GM12864 (cell line): ENCODE results near the gene GPR25.

ENCODE experiments used
- DNase-seq: peaks from one replicate; pipeline ENCODE4 v3.0.0-alpha.2; 2011; ENCODE audit warnings: low read depth
- H3K4me3 ChIP-seq: 2 replicates; pipeline ENCODE4 v1.5.1; 2011; ENCODE audit warnings: mild to moderate bottlenecking, low read depth, low read length, control low read depth
- CTCF ChIP-seq: IDR thresholded peaks from 2 replicates; pipeline ENCODE4 v1.5.1; 2011; ENCODE audit warnings: low read depth, mild to moderate bottlenecking, moderate library complexity, low read length, control low read depth, inconsistent platforms; ENCODE audit errors: missing control alignments

The GPR25 gene

GRCh38 chr1:200845360-200845759 is 27.4 kb upstream of the GPR25 start:
- no peak for TF ChIP-seq CTCF
- H3K4me3 ChIP-seq = no peak overlapping the region
- no peak for DNase-seq

GRCh38 chr1:200846398-200846797 is 26.4 kb upstream of the GPR25 start:
- no peak for TF ChIP-seq CTCF
- no peak overlapping the region for H3K4me3 ChIP-seq
- DNase-seq = no peak

- no peak for DNase-seq
- no peak for TF ChIP-seq CTCF
- H3K4me3 ChIP-seq = no peak overlapping the region
Observed at GRCh38 chr1:200849430-200849829, 23.4 kb upstream of the GPR25 start.

GRCh38 chr1:200850554-200850953 is 22.2 kb upstream of the GPR25 start:
- no peak for TF ChIP-seq CTCF
- no peak for DNase-seq
- H3K4me3 ChIP-seq = no peak overlapping the region

- no peak for TF ChIP-seq CTCF
- no peak overlapping the region for H3K4me3 ChIP-seq
- no peak for DNase-seq
Observed at GRCh38 chr1:200856716-200857357, 15.9 kb upstream of the GPR25 start.

- H3K4me3 ChIP-seq = no peak overlapping the region
- no peak for DNase-seq
- no peak for TF ChIP-seq CTCF
Observed at GRCh38 chr1:200857804-200858203, 15.0 kb upstream of the GPR25 start.

- H3K4me3 ChIP-seq = no peak overlapping the region
- no peak for TF ChIP-seq CTCF
- DNase-seq = peak; percentile 42
Observed at GRCh38 chr1:200861937-200862647, 10.7 kb upstream of the GPR25 start.
